H1 (cell line): ENCODE data around the gene ATP5MC2. TPM values are rescaled to one million over a fixed set of nuclear protein-coding genes. Genes with fewer than 3 reads are reported as not detected.

Experiments
- CHD1 ChIP-seq: IDR thresholded peaks from 2 replicates; pipeline ENCODE4 v1.6.1; 2012; ENCODE audit warnings: low read depth, low read length, improper control_type of control experiment
- CTCF ChIP-seq, 3 experiments: IDR thresholded peaks; 1 replicate in 2 of 3; 2 replicates in 1 of 3; pipeline versions ENCODE4 v1.5.1 to v1.6.1; 2011; ENCODE audit warnings: low read length in 3 of 3, mild to moderate bottlenecking in 3 of 3, inconsistent platforms in 2 of 3, low read depth in 1 of 3, moderate library complexity in 1 of 3; ENCODE audit not compliant: insufficient read depth in 1 of 3; ENCODE audit errors: control extremely low read depth in 1 of 3
- RAD21 ChIP-seq, 2 experiments: IDR thresholded peaks in 1 of 2; conservative IDR thresholded peaks in 1 of 2; 2 replicates each; pipeline ENCODE4 v1.6.1; 2011; ENCODE audit warnings: low read depth in 2 of 2, low read length in 2 of 2, improper control_type of control experiment in 1 of 2, inconsistent platforms in 1 of 2, mild to moderate bottlenecking in 1 of 2, moderate library complexity in 1 of 2
- SRF ChIP-seq: IDR thresholded peaks from 2 replicates; pipeline ENCODE4 v1.6.1; 2011; ENCODE audit warnings: mild to moderate bottlenecking, low read depth, low read length, moderate library complexity
- polyA plus RNA-seq, 7 experiments: library from polyadenylated mRNA; depleted of rRNA in 3 of 7; stranded (reverse) in 5 of 7; unstranded in 2 of 7; fragments of >200 nt in 5 of 7; fragments of 200-250 nt in 2 of 7; gene quantifications; 1 replicate in 5 of 7; 2 replicates in 1 of 7; 4 replicates in 1 of 7; pipeline versions ENCODE4 v1.2.1 to v1.2.3, GENCODE V29; 2011 to 2013; ENCODE audit warnings: missing spikeins in 2 of 7, mixed read lengths in 2 of 7
- total RNA-seq: library from RNA; stranded (reverse); fragmentation: NEBNext Ultra II Directional; extraction: Animal tissue kit (Norgen Biotek cat#: 25700); gene quantifications from 2 replicates; pipeline ENCODE4 v1.2.1, GENCODE V29; 2021

ATP5MC2 gene
- total and polyA plus RNA-seq, 2 of the 8 experiments (the other 6 are each of a cell fraction or from before 2014, with no cell fraction given) = 408 to 952 TPM

- TF ChIP-seq CTCF (IDR thresholded peaks at IDR 0.05; ENCODE audit: control extremely low read depth in 1 of 3, insufficient read depth in 1 of 3, low read depth in 1 of 3, low read length in 3 of 3) = no peak
- no peak for TF ChIP-seq RAD21 (IDR thresholded peaks at IDR 0.05 in 1 of 2, conservative IDR thresholded peaks at IDR 0.05 in 1 of 2; ENCODE audit: low read depth in 2 of 2, low read length in 2 of 2)
- no peak for TF ChIP-seq SRF
- no peak for TF ChIP-seq CHD1
Measured at GRCh38 chr12:53670971-53671370, 4.9 kb downstream of the ATP5MC2 start (continued).
